ENCODE measurements around the gene SEPTIN7. TPM values are rescaled to one million over a fixed set of nuclear protein-coding genes. Genes with fewer than 3 reads are reported as not detected.

The SEPTIN7 gene
- polyA plus RNA-seq, 1 donor (not counting 4 experiments of a cell fraction or from before 2014, with no cell fraction given) = 284 TPM

DNA sequence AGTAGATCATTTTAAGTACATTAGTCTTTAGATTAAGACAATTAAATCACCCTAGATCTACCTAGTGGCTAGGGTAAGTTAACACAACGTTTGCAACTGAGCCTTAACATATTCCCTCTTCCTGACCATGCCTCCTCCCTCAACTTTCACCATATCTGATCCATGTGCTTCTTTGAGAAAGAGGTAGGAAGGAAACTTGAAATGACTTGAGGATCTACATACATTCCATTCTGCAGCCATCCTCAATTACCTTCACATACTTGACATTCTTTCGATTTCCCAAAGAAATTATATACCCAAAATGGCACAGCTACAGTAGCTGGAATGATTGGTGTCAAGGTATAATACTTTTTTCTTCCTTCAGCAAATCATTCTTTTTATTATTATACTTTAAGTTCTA, 12.9 kb upstream of the SEPTIN7 start:
- H3K4me2 ChIP-seq (ENCODE audit: control insufficient read depth, extremely low read depth, insufficient read depth, low read depth, low read length) = no peak overlapping the region
- H4K20me1 ChIP-seq (ENCODE audit: control insufficient read depth, extremely low read depth, insufficient read depth, low read length) = no peaks in the 10 kb centered on the region
- dilution Hi-C loops (cut with MboI; ENCODE audit: extremely low pct_ligation_motif_present, low sequenced_read_pairs) = no loop called here
- H2AFZ ChIP-seq (ENCODE audit: control insufficient read depth, low read length) = no peak overlapping the region
- FAIRE-seq (peak; percentile 49), DNase-seq (ENCODE audit: low read depth, low spot score) (no peak)
- no peaks in the 10 kb centered on the region for H3K27me3 ChIP-seq (ENCODE audit: control insufficient read depth, extremely low read depth, insufficient read depth, low read length)
- no peaks in the 10 kb centered on the region for H3K36me3 ChIP-seq (ENCODE audit: control insufficient read depth in 2 of 2, extremely low read depth in 1 of 2, insufficient read depth in 2 of 2, low read length in 2 of 2)
- no peaks in the 10 kb centered on the region for H3K9me1 ChIP-seq (ENCODE audit: control insufficient read depth, extremely low read depth, insufficient read depth, low read length)
- no peak overlapping the region for H3K27ac ChIP-seq (ENCODE audit: control insufficient read depth, insufficient read depth, low read length)
- no peaks in the 10 kb centered on the region for H3K79me2 ChIP-seq (ENCODE audit: control insufficient read depth, insufficient read depth, low read length)
- H3K9me3 ChIP-seq (ENCODE audit: control insufficient read depth, low read depth, low read length) = no peaks in the 10 kb centered on the region
- TF ChIP-seq, protein P1, sequence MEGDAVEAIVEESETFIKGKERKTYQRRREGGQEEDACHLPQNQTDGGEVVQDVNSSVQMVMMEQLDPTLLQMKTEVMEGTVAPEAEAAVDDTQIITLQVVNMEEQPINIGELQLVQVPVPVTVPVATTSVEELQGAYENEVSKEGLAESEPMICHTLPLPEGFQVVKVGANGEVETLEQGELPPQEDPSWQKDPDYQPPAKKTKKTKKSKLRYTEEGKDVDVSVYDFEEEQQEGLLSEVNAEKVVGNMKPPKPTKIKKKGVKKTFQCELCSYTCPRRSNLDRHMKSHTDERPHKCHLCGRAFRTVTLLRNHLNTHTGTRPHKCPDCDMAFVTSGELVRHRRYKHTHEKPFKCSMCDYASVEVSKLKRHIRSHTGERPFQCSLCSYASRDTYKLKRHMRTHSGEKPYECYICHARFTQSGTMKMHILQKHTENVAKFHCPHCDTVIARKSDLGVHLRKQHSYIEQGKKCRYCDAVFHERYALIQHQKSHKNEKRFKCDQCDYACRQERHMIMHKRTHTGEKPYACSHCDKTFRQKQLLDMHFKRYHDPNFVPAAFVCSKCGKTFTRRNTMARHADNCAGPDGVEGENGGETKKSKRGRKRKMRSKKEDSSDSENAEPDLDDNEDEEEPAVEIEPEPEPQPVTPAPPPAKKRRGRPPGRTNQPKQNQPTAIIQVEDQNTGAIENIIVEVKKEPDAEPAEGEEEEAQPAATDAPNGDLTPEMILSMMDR (optimal IDR thresholded peaks at IDR 0.05 in 1 of 3, IDR thresholded peaks at IDR 0.05 in 1 of 3, conservative IDR thresholded peaks at IDR 0.05 in 1 of 3; ENCODE audit: extremely low read depth in 1 of 3, insufficient read depth in 2 of 3, low read length in 3 of 3) = no peak
- no peak for TF ChIP-seq EZH2 (IDR thresholded peaks at IDR 0.05; ENCODE audit: low read length)
- H3K9ac ChIP-seq (ENCODE audit: control insufficient read depth, extremely low read depth, insufficient read depth, low read length) = no peak overlapping the region
- no peaks in the 10 kb centered on the region for H3K4me1 ChIP-seq (ENCODE audit: control insufficient read depth, extremely low read depth, insufficient read depth, low read length)
- H3K4me3 ChIP-seq (ENCODE audit: control insufficient read depth in 2 of 3, extremely low read depth in 1 of 3, insufficient read depth in 2 of 3, low read depth in 1 of 3, low read length in 3 of 3) = no peak overlapping the region

DNA sequence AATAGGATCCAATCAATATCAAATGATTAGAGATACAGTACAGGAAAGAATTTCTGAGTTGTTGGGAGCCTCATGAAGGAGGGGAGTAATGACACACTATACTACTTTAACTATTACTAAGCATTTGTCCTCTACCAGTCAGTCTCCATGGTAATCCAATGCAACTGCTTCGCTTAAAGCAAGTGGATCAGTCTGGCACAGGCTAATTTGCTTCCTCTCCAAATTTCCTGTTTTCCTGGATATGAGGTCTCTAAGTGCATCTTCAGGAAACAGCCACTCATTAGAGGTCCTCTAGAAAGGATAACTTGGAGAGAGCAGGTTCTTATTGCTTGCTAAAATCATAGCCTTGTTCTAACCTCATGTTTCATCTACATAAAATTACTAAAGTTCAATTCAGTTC, 8.4 kb upstream of the SEPTIN7 start:
- Histone ChIP-seq H3K9me3 (ENCODE audit: control insufficient read depth, low read depth, low read length) (no peaks in the 10 kb centered on the region), H3K27me3 (ENCODE audit: control insufficient read depth, extremely low read depth, insufficient read depth, low read length) (no peaks in the 10 kb centered on the region), H4K20me1 (ENCODE audit: control insufficient read depth, extremely low read depth, insufficient read depth, low read length) (no peaks in the 10 kb centered on the region), H3K4me1 (ENCODE audit: control insufficient read depth, extremely low read depth, insufficient read depth, low read length) (peaks cover 2% of the 10 kb centered on the region), H3K9ac (ENCODE audit: control insufficient read depth, extremely low read depth, insufficient read depth, low read length) (no peak overlapping the region), H3K36me3 (ENCODE audit: control insufficient read depth in 2 of 2, extremely low read depth in 1 of 2, insufficient read depth in 2 of 2, low read length in 2 of 2) (no peaks in the 10 kb centered on the region), H3K4me3 (ENCODE audit: control insufficient read depth in 2 of 3, extremely low read depth in 1 of 3, insufficient read depth in 2 of 3, low read depth in 1 of 3, low read length in 3 of 3) (no peak overlapping the region), H3K79me2 (ENCODE audit: control insufficient read depth, insufficient read depth, low read length) (no peaks in the 10 kb centered on the region), H3K9me1 (ENCODE audit: control insufficient read depth, extremely low read depth, insufficient read depth, low read length) (no peaks in the 10 kb centered on the region), H3K4me2 (ENCODE audit: control insufficient read depth, extremely low read depth, insufficient read depth, low read depth, low read length) (no peak overlapping the region), H3K27ac (ENCODE audit: control insufficient read depth, insufficient read depth, low read length) (no peak overlapping the region), H2AFZ (ENCODE audit: control insufficient read depth, low read length) (no peak overlapping the region)
- dilution Hi-C loops (cut with MboI; ENCODE audit: extremely low pct_ligation_motif_present, low sequenced_read_pairs) = no loop called here
- no peak for FAIRE-seq
- no peak for TF ChIP-seq EZH2 (IDR thresholded peaks at IDR 0.05; ENCODE audit: low read length)
- TF ChIP-seq, protein P1 (optimal IDR thresholded peaks at IDR 0.05 in 1 of 3, IDR thresholded peaks at IDR 0.05 in 1 of 3, conservative IDR thresholded peaks at IDR 0.05 in 1 of 3; ENCODE audit: extremely low read depth in 1 of 3, insufficient read depth in 2 of 3, low read length in 3 of 3) = no peak
- DNase-seq (ENCODE audit: low read depth, low spot score) = no peak

All from keratinocyte (primary cell).